Central memory CD8-positive, alpha-beta T cell (primary cell): ENCODE data around the gene ERICH2.
A peak's percentile ranks its signal among the peaks of the same experiment; 100 is the strongest.

ENCODE experiments used
- ATAC-seq: fragments of 150-1000 bp; cut with Tn5 transposase; replicated peaks from 2 replicates; pipeline ENCODE4 v1.10.0; 2022; ENCODE audit warnings: mild to moderate bottlenecking, moderate FRiP score, moderate number of reproducible peaks; ENCODE audit not compliant: poor library complexity, severe bottlenecking; ENCODE audit errors: extremely low read depth
- DNase-seq, 2 donors: peaks; one replicate each; pipeline ENCODE4 v3.0.0; 2021; ENCODE audit warnings: low spot score in 2 of 2
- H3K27ac Mint-ChIP-seq: one replicate; pipeline ENCODE4 v1.8.0; 2022; ENCODE audit warnings: low read depth, mild to moderate bottlenecking, moderate library complexity, mixed read lengths
- H3K27me3 Mint-ChIP-seq: one replicate; pipeline ENCODE4 v1.8.0; 2022; ENCODE audit warnings: mixed read lengths
- H3K36me3 Mint-ChIP-seq: one replicate; pipeline ENCODE4 v1.8.0; 2022; ENCODE audit warnings: mild to moderate bottlenecking, moderate library complexity, mixed read lengths; ENCODE audit not compliant: insufficient read depth
- H3K4me1 Mint-ChIP-seq: one replicate; pipeline ENCODE4 v1.8.0; 2022; ENCODE audit warnings: mixed read lengths
- H3K4me3 Mint-ChIP-seq: one replicate; pipeline ENCODE4 v1.8.0; 2022; ENCODE audit warnings: mild to moderate bottlenecking, moderate library complexity, mixed read lengths
- H3K9me3 Mint-ChIP-seq: one replicate; pipeline ENCODE4 v1.8.0; 2022; ENCODE audit warnings: mixed read lengths

ERICH2 gene

DNA sequence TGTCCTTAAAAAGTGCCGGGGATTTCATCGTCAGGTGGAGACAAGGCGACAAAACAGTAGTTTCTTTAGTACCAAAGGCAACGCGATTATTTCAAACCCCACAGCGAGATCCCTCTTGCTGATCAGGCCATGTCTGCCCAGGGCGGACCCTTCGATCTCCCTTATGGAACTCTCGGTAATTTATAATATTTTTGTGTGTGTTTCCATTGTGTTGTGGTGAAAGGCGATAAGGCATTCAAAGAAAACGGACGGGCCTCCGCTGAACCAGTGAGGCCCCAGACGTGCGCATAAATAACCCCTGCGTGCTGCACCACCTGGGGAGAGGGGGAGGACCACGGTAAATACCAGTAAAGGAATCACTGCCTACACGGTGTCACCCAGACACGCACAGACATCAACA, 45.1 kb downstream of the ERICH2 start:
- peaks cover 43% of the 10 kb centered on the region for H3K4me1 Mint-ChIP-seq
- H3K36me3 Mint-ChIP-seq, result peaks cover 31% of the 10 kb centered on the region
- H3K27me3 Mint-ChIP-seq, result peaks cover 78% of the 10 kb centered on the region
- no peaks in the 10 kb centered on the region for H3K9me3 Mint-ChIP-seq
- DNase-seq (no peak), ATAC-seq (no peak)
- peak overlapping the region; percentile 29 for H3K27ac Mint-ChIP-seq
- peak overlapping the region; percentile 64 for H3K4me3 Mint-ChIP-seq

DNA sequence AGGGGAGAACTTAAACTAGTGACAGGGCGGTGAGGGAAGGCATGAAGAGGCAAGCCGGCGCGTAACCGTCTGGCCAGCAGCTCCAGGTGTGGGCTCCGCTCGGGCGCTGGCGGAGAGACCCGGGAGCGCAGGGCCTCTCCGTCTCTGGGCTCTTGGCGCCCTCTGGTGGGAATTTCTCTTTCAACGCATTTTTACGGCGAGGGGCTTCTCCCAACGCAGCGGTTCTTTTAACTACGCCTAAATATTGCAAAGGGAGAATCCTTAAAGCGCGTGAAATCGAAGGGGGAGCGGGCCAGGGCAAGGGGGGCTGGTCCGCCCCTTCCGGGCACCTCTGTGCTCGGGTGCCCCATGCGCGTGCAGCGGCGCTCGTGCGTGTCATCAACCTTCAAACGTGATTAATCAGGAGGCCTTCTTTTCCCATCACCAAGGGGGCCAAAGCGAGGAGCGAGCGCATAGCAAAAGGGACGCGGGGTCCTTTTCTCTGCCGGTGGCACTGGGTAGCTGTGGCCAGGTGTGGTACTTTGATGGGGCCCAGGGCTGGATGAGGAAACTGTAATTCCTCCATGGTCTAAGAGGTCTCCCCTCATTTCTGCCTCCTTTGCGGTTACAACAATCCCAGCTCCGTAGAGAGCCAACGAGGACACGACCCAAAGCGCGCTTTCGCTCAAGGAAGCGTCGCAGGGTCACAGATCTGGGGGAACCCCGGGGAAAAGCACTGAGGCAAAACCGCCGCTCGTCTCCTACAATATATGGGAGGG, 45.7 kb downstream of the ERICH2 start:
- Mint-ChIP-seq H3K4me3 (peak overlapping the region; percentile 64), H3K36me3 (peaks cover 35% of the 10 kb centered on the region), H3K9me3 (no peaks in the 10 kb centered on the region), H3K4me1 (peaks cover 49% of the 10 kb centered on the region), H3K27ac (peak overlapping the region; percentile 29), H3K27me3 (peaks cover 84% of the 10 kb centered on the region)
- peak; percentile 33 for ATAC-seq
- DNase-seq, result peak in 1 of 2 donors; percentile 44

DNA sequence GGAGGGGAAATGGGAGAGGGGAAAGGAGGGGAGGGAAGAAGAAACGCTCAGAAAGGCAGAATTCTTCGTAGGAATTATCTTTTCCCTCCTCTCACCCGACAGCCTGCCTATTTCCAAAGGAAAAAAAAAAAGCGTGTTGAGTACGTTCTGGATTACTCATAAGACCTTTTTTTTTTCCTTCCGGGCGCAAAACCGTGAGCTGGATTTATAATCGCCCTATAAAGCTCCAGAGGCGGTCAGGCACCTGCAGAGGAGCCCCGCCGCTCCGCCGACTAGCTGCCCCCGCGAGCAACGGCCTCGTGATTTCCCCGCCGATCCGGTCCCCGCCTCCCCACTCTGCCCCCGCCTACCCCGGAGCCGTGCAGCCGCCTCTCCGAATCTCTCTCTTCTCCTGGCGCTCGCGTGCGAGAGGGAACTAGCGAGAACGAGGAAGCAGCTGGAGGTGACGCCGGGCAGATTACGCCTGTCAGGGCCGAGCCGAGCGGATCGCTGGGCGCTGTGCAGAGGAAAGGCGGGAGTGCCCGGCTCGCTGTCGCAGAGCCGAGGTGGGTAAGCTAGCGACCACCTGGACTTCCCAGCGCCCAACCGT, 46.4 kb downstream of the ERICH2 start, which contains the start of gene GAD1:
GAD1 (plus strand) TSS at position 384 of the 589 bp plus-strand sequence. CDS start 1,705 bp downstream, outside the sequence.
- peaks cover 56% of the 10 kb centered on the region for H3K4me1 Mint-ChIP-seq
- peak; percentile 11 for ATAC-seq
- H3K27ac Mint-ChIP-seq, result peak within 1 kb of the TSS; percentile 29
- peak within 1 kb of the TSS; percentile 64 for H3K4me3 Mint-ChIP-seq
- peaks cover 35% of the 10 kb centered on the region for H3K36me3 Mint-ChIP-seq
- no peaks in the 10 kb centered on the region for H3K9me3 Mint-ChIP-seq
- DNase-seq, result peak in 1 of 2 donors; percentile 21
- H3K27me3 Mint-ChIP-seq, result peaks cover 91% of the 10 kb centered on the region

DNA sequence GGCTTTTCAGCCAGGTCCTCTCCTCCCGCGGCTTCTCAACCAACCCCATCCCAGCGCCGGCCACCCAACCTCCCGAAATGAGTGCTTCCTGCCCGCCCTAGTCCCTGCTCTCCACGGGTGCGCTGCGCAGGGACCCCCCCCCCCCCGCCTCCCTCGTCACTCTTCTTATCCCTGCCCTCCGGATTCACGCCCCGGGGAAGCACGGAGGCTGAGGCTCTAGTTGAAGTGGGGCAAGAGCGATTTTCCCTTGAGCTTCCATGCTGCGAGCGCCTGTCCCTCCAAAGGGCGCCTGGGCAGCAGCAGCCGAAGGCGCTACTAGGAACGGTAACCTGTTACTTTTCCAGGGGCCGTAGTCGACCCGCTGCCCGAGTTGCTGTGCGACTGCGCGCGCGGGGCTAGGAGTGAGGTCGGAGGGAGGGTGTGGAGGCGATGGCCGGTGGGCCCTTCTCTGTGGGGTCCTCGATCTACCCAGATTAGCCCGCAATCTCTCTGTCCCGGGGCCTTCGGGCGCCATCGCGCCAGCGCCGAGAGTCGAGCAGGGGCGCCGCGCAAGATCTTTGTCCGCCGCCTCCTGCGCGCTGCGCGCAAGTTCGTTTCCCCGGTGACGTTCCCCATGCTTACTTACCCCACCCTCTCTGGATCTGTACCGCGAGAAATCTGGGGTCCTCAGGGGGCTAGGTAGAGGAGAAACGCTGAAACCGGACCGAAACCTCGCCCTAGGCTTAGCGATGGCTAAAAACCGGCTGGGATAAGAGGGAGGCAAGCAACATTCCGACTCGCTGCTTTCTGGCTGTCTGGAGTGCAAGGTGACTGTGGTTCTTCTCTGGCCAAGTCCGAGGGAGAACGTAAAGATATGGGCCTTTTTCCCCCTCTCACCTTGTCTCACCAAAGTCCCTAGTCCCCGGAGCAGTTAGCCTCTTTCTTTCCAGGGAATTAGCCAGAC, 47.2 kb downstream of the ERICH2 start:
- Mint-ChIP-seq H3K4me3 (peak overlapping the region; percentile 64), H3K27me3 (peaks cover 98% of the 10 kb centered on the region), H3K36me3 (peaks cover 37% of the 10 kb centered on the region), H3K9me3 (no peaks in the 10 kb centered on the region), H3K4me1 (peaks cover 64% of the 10 kb centered on the region), H3K27ac (no peak overlapping the region)
- ATAC-seq (no peak), DNase-seq (no peak)

DNA sequence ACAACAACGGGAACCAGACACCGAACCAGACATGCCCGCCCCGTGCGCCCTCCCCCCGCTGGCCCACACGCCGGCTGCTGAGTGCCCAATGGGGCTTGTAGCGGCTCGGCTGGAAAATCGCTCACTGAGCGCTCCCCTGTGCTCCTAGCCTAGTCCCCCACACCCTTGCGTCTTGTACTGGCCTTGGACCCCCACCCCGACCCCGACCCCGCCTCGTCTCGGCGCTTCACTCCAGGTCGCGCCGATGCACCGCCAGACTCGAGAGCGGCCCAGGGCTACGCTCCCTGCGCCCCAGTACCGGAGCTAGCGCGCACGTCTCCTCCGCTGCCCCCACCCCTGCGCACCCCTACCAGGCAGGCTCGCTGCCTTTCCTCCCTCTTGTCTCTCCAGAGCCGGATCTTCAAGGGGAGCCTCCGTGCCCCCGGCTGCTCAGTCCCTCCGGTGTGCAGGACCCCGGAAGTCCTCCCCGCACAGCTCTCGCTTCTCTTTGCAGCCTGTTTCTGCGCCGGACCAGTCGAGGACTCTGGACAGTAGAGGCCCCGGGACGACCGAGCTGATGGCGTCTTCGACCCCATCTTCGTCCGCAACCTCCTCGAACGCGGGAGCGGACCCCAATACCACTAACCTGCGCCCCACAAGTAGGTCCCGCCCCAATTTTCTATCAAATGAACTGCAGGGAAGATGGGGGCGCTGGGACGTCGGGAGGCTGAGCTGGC, 48.0 kb downstream of the ERICH2 start:
- H3K4me3 Mint-ChIP-seq, result peak overlapping the region; percentile 64
- H3K27me3 Mint-ChIP-seq, result peaks cover 98% of the 10 kb centered on the region
- no peaks in the 10 kb centered on the region for H3K9me3 Mint-ChIP-seq
- H3K27ac Mint-ChIP-seq, result no peak overlapping the region
- H3K36me3 Mint-ChIP-seq, result peaks cover 37% of the 10 kb centered on the region
- DNase-seq, result no peak
- H3K4me1 Mint-ChIP-seq, result peaks cover 70% of the 10 kb centered on the region
- ATAC-seq, result no peak

DNA sequence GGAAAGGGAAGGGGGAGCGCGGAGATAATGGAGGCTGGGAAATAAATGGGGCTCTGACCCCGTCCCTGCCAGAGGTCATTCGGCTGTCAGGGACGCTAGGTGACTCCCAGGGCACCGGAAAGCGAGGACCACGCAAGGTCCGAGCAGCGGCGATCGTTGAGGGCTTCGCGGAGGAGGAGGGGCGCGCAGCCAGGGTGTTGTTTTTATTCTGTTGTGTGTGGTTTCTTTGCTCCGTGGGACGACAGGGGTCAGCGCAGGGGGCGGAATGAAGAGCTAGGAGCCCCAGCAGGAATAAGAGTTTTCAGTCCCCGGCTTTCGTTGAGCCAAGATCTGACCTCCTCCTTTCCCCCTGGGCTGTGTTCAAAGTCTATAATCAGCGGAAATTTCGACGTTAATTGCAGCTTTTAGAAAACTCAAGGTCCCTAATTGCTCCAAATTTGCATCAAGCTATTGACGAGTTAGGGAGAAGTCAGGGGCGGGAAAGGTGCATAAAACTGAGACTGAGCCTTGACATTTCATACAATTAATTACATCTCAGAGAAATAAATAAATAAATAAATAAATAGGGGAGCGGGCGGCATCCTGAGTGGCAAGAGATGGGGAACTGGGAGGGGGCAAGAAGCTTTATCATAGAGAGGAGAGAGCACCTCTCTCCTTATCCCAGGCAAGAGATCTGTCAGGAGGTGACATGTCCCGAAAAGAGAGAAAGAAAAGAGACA, 48.7 kb downstream of the ERICH2 start:
- H3K36me3 Mint-ChIP-seq, result peaks cover 34% of the 10 kb centered on the region
- no peaks in the 10 kb centered on the region for H3K9me3 Mint-ChIP-seq
- H3K27ac Mint-ChIP-seq, result no peak overlapping the region
- peaks cover 63% of the 10 kb centered on the region for H3K4me1 Mint-ChIP-seq
- ATAC-seq (no peak), DNase-seq (no peak)
- peak overlapping the region; percentile 64 for H3K4me3 Mint-ChIP-seq
- H3K27me3 Mint-ChIP-seq, result peaks cover 95% of the 10 kb centered on the region

DNA sequence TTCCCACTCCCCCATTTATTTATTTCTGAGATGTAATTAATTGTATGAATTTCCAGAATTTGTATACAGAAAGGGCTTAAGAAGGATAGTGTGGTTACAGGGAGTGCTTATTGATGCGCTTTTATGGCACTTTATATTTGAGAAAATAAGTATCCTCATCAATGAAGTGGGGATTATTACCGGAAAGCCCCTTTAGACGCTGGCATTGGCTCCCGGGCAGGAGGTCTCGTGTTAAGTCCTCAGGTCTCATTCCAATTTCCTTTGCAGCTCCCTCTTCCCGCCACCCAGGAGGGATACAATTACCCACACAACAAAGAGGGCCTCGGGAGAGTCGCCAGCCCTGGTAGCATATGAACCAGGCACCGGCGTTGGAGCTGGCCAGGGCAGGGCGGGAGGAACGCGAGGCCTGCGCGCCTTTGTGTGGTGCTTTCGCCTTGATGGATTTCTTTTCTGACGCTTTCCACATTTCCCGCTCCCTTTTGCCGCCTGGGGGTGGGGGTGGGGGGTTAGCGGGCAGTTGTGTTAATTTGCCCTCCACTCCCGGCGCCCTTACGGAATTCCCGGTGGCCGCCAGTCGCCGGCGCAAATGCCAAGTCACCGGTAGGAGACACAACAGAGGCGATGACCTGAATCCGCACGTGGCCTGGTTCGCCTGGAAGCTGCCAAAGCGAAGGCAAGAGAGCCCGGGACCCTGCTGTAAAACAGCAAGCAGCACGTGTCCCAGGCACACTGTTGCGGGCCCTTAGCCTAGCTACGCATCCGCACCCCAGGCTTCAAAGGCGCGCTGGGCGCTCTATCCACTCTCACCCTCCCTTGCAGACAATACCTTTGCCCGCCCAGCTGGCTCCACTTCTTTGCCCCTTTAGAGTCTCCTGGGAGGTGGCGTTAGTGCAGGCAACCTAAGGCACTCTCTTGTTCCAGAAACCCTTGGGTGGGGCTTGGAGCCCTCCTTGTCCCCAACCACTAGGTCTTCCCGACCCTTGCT, 49.8 kb downstream of the ERICH2 start:
- H3K4me3 Mint-ChIP-seq, result peak overlapping the region; percentile 89
- H3K36me3 Mint-ChIP-seq, result peaks cover 29% of the 10 kb centered on the region
- ATAC-seq, result no peak
- DNase-seq, result no peak
- H3K9me3 Mint-ChIP-seq, result no peaks in the 10 kb centered on the region
- H3K27ac Mint-ChIP-seq, result peak overlapping the region; percentile 84
- H3K4me1 Mint-ChIP-seq, result peaks cover 60% of the 10 kb centered on the region
- peaks cover 95% of the 10 kb centered on the region for H3K27me3 Mint-ChIP-seq

DNA sequence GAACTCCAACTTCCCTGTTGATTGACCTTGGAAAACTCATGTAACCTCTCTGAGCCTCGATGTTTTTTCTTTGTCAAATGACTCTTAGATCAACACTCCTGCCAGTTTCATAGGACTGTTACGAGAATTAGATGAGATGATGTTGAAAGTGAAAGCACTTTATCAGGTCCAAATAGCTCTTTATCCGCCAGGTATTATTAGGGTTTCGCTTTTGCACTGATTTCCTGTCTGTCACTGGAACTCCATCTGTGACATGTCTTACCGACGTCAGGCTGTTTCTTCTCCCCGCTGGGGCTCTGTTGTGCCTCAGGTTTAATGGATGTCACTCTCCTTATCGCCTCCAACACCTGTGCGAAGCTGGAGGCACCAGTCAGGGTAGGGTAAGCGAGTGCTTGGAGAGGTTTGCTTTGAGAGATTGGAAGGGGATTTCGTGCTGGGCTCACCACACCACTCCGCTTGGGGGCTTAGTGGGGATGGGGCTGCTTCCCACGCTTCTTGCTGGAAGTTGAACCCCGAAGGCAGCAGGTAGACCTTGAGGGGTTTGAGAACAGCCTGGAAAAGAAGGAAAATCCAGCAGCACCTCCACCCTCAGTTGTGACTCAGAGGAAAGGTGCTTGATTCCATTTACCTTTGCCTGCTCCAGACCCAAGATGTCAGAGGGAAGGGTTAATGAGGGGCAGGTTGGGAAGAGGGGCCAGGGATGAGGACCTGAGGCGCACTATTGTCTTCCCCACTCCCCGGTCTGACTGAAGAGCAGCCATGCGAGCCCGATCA, 50.8 kb downstream of the ERICH2 start:
- peaks cover 95% of the 10 kb centered on the region for H3K27me3 Mint-ChIP-seq
- H3K4me3 Mint-ChIP-seq, result peak overlapping the region; percentile 89
- H3K4me1 Mint-ChIP-seq, result peaks cover 52% of the 10 kb centered on the region

DNA sequence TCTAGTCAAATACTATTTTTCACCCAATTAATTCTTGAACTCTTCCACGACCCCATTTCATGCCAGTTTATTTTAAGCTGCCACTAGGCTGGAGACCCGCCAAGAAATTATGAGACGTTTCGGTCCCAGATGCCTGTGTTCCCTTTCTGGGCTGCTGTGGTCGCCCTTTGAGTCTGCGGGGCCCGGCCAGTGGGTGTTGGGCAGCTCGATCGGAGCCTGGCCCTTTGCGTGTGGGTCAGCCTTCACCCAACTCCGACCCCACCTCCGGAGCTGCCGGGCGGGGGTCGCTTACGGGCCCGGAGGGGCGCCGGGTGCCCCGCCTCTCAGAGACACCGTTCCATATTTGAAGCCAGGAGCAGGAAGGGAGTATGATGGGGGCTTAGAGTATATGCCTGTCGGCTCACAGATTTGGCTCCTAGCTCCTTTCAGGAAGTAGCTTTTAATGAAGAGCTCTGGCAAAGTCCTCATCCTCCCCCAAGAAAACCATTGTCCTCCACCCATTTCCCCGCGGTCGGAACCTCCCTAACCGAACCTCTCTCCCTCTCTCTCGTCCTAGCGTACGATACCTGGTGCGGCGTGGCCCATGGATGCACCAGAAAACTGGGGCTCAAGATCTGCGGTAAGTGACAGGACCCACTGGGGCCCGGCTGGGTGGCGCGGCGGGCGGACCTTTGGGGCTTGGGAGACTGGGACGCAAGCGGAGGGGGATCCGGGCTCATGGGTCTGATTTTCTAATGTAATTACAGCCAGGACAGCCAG, 51.5 kb downstream of the ERICH2 start:
- DNase-seq (no peak), ATAC-seq (no peak)
- Mint-ChIP-seq H3K4me1 (peaks cover 47% of the 10 kb centered on the region), H3K4me3 (peak overlapping the region; percentile 89), H3K36me3 (peaks cover 21% of the 10 kb centered on the region), H3K9me3 (no peaks in the 10 kb centered on the region), H3K27me3 (peaks cover 97% of the 10 kb centered on the region), H3K27ac (peak overlapping the region; percentile 32)

More for the DNA sequence above, 50.8 kb downstream of the ERICH2 start:
- H3K27ac Mint-ChIP-seq, result peak overlapping the region; percentile 84
- H3K9me3 Mint-ChIP-seq, result no peaks in the 10 kb centered on the region
- peaks cover 23% of the 10 kb centered on the region for H3K36me3 Mint-ChIP-seq
- DNase-seq (peak in 1 of 2 donors; percentile 30), ATAC-seq (peak; percentile 76)
